ENCODE data around the gene AMELY. TPM values are rescaled to one million over a fixed set of nuclear protein-coding genes. Genes with fewer than 3 reads are reported as not detected.

The AMELY gene
- total RNA-seq, 1 experiment from 2014 or later, result not detected

DNA sequence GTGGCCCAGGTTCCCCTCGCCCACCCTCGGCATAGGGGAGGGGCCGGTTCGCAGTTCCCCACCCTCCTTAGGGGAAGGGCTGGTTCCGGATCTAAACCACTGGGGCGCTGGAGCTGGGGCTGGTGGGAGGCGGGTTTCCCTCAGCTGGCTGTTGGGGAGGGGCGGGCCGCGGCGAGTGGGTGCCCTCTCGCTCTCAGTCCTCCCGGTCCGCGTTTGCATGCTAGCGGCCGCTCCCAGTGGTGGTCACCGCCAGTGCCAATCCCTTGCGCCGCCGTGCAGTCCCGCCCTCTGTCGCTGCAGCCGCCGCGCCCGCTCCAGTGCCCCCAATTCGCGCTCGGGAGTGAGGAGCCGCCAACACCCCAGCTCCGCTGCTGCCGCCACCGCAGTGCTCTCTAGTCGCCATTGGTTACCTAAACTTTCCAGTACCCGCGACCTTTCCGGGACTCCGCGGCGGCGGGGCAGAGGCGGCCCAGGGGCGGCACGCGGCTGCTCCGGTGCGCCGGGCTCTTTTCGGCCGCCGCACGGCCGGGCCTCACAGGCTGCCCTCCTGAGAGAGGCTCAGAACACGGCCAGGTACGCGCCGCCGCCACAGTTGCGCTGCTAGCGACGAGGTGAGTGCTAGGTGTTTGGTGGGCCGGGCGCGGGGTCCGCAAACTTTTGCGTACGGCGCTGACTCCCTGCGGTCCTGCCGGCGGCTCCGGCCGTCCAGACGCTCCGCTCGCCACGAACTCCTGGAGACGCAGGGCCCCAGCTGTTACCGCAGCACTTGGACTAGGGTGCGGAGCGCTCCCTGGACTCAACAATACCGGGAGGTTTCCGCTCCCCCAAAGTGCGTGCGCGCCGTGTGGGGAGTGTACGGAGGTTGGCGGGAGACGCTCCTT lies 940 bp downstream of the AMELY start, which contains the start of gene TBL1Y:
TBL1Y (plus strand) TSS at position 326 of the 881 bp plus-strand sequence. CDS start 114,388 bp downstream, outside the sequence.
- Histone ChIP-seq H4K20me1 (ENCODE audit: control insufficient read depth, insufficient read depth, insufficient read length) (no peaks in the 10 kb centered on the region), H3K27me3 (ENCODE audit: insufficient read depth, low read length) (no peaks in the 10 kb centered on the region), H3T11ph (ENCODE audit: low read length) (no peak within 1 kb of the TSS), H3K56ac (ENCODE audit: insufficient read length, low read depth, low read length) (no peak within 1 kb of the TSS), H3K79me1 (ENCODE audit: insufficient read depth, low read depth, low read length, poor library complexity, severe bottlenecking) (no peaks in the 10 kb centered on the region), H4K5ac (ENCODE audit: insufficient read length, low read depth, low read length) (no peak within 1 kb of the TSS), H3K14ac (ENCODE audit: insufficient read depth, low read length) (no peak within 1 kb of the TSS), H2BK15ac (ENCODE audit: low read depth, low read length) (no peak within 1 kb of the TSS), H3K9ac (ENCODE audit: extremely low read depth, insufficient read length, low read length) (no peak within 1 kb of the TSS), H2AFZ (ENCODE audit: low read length) (no peak within 1 kb of the TSS), H4K91ac (ENCODE audit: insufficient read length, low read depth, low read length) (no peak within 1 kb of the TSS), H3K79me2 (ENCODE audit: insufficient read depth, low read length) (no peaks in the 10 kb centered on the region), H3K18ac (ENCODE audit: insufficient read length, low read depth, low read length) (no peak within 1 kb of the TSS), H4K8ac (replicated peaks; ENCODE audit: insufficient read length, low read depth, low read length) (no peak within 1 kb of the TSS), H3K4me2 (ENCODE audit: insufficient read depth, insufficient read length, low read length) (no peak within 1 kb of the TSS), H2BK12ac (ENCODE audit: insufficient read length, low read depth, low read length) (no peak within 1 kb of the TSS), H3K23ac (ENCODE audit: insufficient read length, low read depth, low read length) (no peak within 1 kb of the TSS), H3K23me2 (ENCODE audit: insufficient read length, low read depth, low read length, poor library complexity, severe bottlenecking) (no peaks in the 10 kb centered on the region), H2AK5ac (ENCODE audit: insufficient read length, low read length) (no peak within 1 kb of the TSS), H2BK5ac (ENCODE audit: insufficient read length, low read length) (no peak within 1 kb of the TSS), H3K27ac (ENCODE audit: insufficient read length, low read depth, low read length) (no peak within 1 kb of the TSS), H3K9me3 (ENCODE audit: control insufficient read depth, low read depth, low read length) (no peaks in the 10 kb centered on the region), H2BK120ac (ENCODE audit: low read depth, low read length, poor library complexity, severe bottlenecking) (no peak within 1 kb of the TSS), H3K4ac (ENCODE audit: low read depth, low read length) (no peak within 1 kb of the TSS), H3K4me1 (ENCODE audit: insufficient read depth, low read length) (no peaks in the 10 kb centered on the region), H2BK20ac (ENCODE audit: low read depth, low read length, poor library complexity, severe bottlenecking) (no peak within 1 kb of the TSS)
- no peaks in the 10 kb centered on the region for H3K27me3 Mint-ChIP-seq (ENCODE audit: low read depth)
- H3K27ac Mint-ChIP-seq, result no peak within 1 kb of the TSS
- H3K4me1 Mint-ChIP-seq, result no peaks in the 10 kb centered on the region
- no peak for DNase-seq
- no CpG with 5 or more reads among the region's 91 CpGs for WGBS (ENCODE audit: extremely low coverage, insufficient read length, low lambda C conversion rate)
- no peaks in the 10 kb centered on the region for H3K36me3 Mint-ChIP-seq (ENCODE audit: insufficient read depth in 1 of 3, low read depth in 3 of 3)
- H3K4me3 Mint-ChIP-seq, result no peak within 1 kb of the TSS
- no peaks in the 10 kb centered on the region for H3K9me3 Mint-ChIP-seq
- TF ChIP-seq, protein P1, sequence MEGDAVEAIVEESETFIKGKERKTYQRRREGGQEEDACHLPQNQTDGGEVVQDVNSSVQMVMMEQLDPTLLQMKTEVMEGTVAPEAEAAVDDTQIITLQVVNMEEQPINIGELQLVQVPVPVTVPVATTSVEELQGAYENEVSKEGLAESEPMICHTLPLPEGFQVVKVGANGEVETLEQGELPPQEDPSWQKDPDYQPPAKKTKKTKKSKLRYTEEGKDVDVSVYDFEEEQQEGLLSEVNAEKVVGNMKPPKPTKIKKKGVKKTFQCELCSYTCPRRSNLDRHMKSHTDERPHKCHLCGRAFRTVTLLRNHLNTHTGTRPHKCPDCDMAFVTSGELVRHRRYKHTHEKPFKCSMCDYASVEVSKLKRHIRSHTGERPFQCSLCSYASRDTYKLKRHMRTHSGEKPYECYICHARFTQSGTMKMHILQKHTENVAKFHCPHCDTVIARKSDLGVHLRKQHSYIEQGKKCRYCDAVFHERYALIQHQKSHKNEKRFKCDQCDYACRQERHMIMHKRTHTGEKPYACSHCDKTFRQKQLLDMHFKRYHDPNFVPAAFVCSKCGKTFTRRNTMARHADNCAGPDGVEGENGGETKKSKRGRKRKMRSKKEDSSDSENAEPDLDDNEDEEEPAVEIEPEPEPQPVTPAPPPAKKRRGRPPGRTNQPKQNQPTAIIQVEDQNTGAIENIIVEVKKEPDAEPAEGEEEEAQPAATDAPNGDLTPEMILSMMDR (conservative IDR thresholded peaks at IDR 0.05), result no peak

Data from H9 (cell line).